Liver (tissue), 3 donors: ENCODE measurements around the gene GNG7.

Experiments
- FOXA2 ChIP-seq: IDR thresholded peaks from 2 replicates; pipeline ENCODE4 v1.6.1; 2016; ENCODE audit warnings: antibody characterized with exemption
- HNF4A ChIP-seq, 2 donors: conservative IDR thresholded peaks; 2 replicates each; pipeline ENCODE4 v1.6.1; 2016; ENCODE audit warnings: antibody characterized with exemption in 2 of 2, mild to moderate bottlenecking in 2 of 2
- JUND ChIP-seq, 2 donors: IDR thresholded peaks; 2 replicates each; pipeline ENCODE4 v1.6.1; 2016; ENCODE audit warnings: antibody characterized with exemption in 2 of 2
- RAD21 ChIP-seq, 2 donors: IDR thresholded peaks; 2 replicates each; pipeline ENCODE4 v1.6.1; 2016; ENCODE audit warnings: antibody characterized with exemption in 2 of 2, mild to moderate bottlenecking in 2 of 2
- SP1 ChIP-seq: IDR thresholded peaks from 2 replicates; pipeline ENCODE4 v1.6.1; 2018; ENCODE audit warnings: antibody characterized with exemption, mild to moderate bottlenecking
- TAF1 ChIP-seq: conservative IDR thresholded peaks from 2 replicates; pipeline ENCODE4 v1.6.1; 2016; ENCODE audit warnings: antibody characterized with exemption, mild to moderate bottlenecking
- YY1 ChIP-seq: IDR thresholded peaks from 2 replicates; pipeline ENCODE4 v1.6.1; 2016; ENCODE audit warnings: antibody characterized with exemption, mild to moderate bottlenecking
- TF ChIP-seq, protein P1 (sequence below): IDR thresholded peaks from 2 replicates; pipeline ENCODE4 v1.6.1; 2016; ENCODE audit warnings: antibody characterized with exemption
- TF ChIP-seq, protein P2 (sequence below): fragments of 150-350 bp; IDR thresholded peaks from 2 replicates; pipeline ENCODE4 v1.5.1; 2017; ENCODE audit warnings: improper control_type of control experiment, low read depth, low read length; ENCODE audit not compliant: missing input control
- TF ChIP-seq, protein P3 (sequence below): IDR thresholded peaks from 2 replicates; pipeline ENCODE4 v1.6.1; 2016; ENCODE audit warnings: antibody characterized with exemption
- TF ChIP-seq, protein P4 (sequence below): IDR thresholded peaks from 2 replicates; pipeline ENCODE4 v1.6.1; 2016; ENCODE audit warnings: antibody characterized with exemption, mild to moderate bottlenecking
- TF ChIP-seq, protein P5 (sequence below): IDR thresholded peaks from 2 replicates; pipeline ENCODE4 v1.6.1; 2016; ENCODE audit warnings: antibody characterized with exemption
- donor health status: healthy.
- donor health status: healthy.

DNA sequence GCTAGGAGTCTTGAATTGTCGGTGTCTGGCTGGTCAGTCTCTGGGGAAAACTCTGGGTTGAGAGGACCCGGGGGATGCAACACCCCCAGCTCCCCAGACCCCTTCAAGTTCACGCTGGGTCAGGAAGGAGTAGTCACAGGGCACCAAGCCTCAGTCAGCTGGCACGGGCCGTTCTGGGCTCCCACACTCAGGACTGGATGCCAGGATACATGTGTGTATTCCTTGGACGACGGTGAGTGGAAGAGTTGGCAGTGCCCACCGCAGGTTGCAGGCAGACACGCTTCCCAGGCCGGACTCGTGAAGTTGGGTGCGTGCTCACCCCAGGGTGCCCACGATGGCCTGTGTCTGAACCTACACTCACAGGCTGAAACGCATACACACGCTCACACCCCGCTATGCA lies 221.0 kb downstream of the GNG7 start:
- no peak for TF ChIP-seq JUND (IDR thresholded peaks at IDR 0.05)
- TF ChIP-seq, protein P1, sequence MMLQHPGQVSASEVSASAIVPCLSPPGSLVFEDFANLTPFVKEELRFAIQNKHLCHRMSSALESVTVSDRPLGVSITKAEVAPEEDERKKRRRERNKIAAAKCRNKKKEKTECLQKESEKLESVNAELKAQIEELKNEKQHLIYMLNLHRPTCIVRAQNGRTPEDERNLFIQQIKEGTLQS, result no peak
- TF ChIP-seq, protein P2, sequence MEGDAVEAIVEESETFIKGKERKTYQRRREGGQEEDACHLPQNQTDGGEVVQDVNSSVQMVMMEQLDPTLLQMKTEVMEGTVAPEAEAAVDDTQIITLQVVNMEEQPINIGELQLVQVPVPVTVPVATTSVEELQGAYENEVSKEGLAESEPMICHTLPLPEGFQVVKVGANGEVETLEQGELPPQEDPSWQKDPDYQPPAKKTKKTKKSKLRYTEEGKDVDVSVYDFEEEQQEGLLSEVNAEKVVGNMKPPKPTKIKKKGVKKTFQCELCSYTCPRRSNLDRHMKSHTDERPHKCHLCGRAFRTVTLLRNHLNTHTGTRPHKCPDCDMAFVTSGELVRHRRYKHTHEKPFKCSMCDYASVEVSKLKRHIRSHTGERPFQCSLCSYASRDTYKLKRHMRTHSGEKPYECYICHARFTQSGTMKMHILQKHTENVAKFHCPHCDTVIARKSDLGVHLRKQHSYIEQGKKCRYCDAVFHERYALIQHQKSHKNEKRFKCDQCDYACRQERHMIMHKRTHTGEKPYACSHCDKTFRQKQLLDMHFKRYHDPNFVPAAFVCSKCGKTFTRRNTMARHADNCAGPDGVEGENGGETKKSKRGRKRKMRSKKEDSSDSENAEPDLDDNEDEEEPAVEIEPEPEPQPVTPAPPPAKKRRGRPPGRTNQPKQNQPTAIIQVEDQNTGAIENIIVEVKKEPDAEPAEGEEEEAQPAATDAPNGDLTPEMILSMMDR, result no peak
- TF ChIP-seq HNF4A (conservative IDR thresholded peaks at IDR 0.05), result no peak
- TF ChIP-seq, protein P3, sequence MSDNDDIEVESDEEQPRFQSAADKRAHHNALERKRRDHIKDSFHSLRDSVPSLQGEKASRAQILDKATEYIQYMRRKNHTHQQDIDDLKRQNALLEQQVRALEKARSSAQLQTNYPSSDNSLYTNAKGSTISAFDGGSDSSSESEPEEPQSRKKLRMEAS, result no peak
- TF ChIP-seq SP1, result no peak
- TF ChIP-seq FOXA2, result no peak
- TF ChIP-seq, protein P4, sequence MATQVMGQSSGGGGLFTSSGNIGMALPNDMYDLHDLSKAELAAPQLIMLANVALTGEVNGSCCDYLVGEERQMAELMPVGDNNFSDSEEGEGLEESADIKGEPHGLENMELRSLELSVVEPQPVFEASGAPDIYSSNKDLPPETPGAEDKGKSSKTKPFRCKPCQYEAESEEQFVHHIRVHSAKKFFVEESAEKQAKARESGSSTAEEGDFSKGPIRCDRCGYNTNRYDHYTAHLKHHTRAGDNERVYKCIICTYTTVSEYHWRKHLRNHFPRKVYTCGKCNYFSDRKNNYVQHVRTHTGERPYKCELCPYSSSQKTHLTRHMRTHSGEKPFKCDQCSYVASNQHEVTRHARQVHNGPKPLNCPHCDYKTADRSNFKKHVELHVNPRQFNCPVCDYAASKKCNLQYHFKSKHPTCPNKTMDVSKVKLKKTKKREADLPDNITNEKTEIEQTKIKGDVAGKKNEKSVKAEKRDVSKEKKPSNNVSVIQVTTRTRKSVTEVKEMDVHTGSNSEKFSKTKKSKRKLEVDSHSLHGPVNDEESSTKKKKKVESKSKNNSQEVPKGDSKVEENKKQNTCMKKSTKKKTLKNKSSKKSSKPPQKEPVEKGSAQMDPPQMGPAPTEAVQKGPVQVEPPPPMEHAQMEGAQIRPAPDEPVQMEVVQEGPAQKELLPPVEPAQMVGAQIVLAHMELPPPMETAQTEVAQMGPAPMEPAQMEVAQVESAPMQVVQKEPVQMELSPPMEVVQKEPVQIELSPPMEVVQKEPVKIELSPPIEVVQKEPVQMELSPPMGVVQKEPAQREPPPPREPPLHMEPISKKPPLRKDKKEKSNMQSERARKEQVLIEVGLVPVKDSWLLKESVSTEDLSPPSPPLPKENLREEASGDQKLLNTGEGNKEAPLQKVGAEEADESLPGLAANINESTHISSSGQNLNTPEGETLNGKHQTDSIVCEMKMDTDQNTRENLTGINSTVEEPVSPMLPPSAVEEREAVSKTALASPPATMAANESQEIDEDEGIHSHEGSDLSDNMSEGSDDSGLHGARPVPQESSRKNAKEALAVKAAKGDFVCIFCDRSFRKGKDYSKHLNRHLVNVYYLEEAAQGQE, result no peak
- TF ChIP-seq RAD21 (IDR thresholded peaks at IDR 0.05), result no peak
- TF ChIP-seq YY1, result no peak
- TF ChIP-seq, protein P5, sequence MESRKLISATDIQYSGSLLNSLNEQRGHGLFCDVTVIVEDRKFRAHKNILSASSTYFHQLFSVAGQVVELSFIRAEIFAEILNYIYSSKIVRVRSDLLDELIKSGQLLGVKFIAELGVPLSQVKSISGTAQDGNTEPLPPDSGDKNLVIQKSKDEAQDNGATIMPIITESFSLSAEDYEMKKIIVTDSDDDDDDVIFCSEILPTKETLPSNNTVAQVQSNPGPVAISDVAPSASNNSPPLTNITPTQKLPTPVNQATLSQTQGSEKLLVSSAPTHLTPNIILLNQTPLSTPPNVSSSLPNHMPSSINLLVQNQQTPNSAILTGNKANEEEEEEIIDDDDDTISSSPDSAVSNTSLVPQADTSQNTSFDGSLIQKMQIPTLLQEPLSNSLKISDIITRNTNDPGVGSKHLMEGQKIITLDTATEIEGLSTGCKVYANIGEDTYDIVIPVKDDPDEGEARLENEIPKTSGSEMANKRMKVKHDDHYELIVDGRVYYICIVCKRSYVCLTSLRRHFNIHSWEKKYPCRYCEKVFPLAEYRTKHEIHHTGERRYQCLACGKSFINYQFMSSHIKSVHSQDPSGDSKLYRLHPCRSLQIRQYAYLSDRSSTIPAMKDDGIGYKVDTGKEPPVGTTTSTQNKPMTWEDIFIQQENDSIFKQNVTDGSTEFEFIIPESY, result no peak
- no peak for TF ChIP-seq TAF1
